HG02571 (cell line): ENCODE measurements around the gene CD38.
A peak's percentile ranks its signal among the peaks of the same experiment; 100 is the strongest.
"Not testable (repeated sequence)": the region's sequence is repeated elsewhere in the genome, so short reads cannot be mapped to it uniquely, and the experiment has no call there.

ENCODE experiments used
- ATAC-seq: cut with Tn5 transposase; IDR thresholded peaks from one replicate; pipeline ENCODE4 v1.9.1; 2021; ENCODE audit warnings: mild to moderate bottlenecking, moderate library complexity; ENCODE audit not compliant: unreplicated experiment

CD38 gene

GRCh38 chr4:15861198-15861597 lies 83.1 kb downstream of the CD38 start:
- not testable (repeated sequence) for ATAC-seq

DNA sequence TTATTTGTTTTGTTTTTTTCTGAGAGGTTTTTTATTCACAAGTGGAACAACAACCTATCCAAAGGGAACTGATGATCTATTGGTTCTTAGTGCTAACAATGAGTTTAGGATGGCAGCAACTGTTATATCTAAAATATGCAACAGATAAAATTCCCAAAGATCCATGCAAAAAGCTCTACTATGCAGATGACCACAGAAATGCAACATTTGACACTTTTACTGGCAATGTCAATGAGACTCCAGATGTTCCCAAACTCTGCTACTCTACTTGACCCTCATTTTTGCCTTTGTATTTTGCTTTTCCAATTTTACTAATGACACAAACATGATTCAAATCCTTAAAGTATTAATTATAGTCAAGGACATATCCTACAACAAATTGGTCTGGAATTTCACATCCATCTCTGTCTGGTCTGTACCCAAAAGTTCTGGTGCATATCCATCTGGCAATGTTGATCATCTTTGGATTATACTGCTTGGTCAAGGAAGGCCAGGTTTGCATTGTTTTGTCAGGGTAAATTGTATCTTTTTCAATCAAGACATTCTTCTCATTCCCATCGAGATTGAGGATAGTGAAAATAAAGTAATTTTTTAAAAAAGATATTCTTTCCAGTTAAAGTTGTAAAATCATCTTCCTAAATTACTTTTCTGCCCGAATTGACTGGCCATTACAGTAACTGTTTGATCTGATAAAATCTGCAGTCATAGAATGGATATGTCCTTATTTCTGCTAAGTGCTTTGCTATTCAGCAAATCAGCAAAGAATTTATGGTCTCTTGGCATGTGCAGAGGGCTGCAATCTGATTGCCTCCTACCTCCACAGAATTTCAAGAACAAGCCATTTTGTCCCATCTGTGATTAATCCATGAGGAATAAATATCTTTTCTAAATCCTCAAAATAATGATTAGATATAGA lies 86.8 kb downstream of the CD38 start:
- no peak for ATAC-seq

- no peak for ATAC-seq
These were observed 90.0 kb downstream of the CD38 start for GRCh38 chr4:15868111-15868510.

- ATAC-seq, result no peak
These were observed 90.8 kb downstream of the CD38 start for GRCh38 chr4:15868826-15869413.

DNA sequence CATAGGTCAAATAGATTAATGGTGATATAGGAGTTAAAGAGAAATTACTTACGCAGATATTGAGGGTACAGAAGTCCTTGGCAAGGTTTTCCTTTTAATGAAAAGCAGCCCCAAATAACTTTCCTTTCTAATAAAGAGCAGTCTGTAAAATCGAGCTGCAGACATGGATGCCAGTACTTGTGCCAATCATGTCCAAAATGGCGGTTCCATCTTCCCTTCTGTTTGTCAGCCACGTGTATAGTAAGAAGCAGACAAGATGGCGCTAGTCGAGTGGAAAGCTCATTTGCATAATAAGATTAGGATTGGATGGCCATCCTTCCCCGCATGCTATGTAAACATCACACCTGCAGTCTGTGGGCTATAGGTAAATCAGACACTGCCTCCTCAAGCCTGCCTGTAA lies 92.0 kb downstream of the CD38 start:
- ATAC-seq, result no peak

DNA sequence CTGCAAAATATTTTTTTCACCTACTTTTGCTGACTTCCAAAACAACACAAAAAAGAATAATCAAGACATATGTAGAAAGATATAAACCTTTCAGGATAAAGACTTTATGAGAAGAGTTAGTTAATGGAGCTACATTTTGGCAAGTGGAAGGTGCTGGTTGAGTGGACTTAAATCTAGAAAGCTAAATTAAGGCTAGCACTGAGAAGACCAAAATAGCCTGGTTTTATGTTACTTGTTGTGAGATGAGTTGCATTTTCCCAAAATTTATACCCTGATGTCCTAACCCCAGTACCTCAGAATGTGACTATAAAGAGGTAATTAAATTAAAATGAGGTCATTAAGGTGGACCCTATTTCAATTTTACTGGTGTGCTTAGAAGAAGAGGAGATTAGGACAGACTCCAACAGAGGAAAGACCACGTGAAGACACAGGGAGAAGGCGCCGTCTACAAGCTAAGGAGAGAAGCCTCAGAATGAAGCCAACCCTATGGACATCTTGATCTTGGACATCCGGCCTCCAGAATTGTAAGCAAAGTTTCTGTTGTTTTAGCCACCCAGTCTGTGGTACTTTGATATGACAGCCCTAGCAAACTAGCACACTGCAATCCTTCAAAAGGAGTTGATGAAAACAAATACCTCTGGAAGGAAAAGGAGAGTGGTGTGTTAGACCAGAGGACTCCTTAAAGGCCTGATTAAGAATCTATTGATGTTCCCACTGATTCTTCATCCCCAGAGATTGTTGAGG lies 93.0 kb downstream of the CD38 start:
- no peak for ATAC-seq

- ATAC-seq, result no peak
These were observed 95.0 kb downstream of the CD38 start for GRCh38 chr4:15873117-15873516.

DNA sequence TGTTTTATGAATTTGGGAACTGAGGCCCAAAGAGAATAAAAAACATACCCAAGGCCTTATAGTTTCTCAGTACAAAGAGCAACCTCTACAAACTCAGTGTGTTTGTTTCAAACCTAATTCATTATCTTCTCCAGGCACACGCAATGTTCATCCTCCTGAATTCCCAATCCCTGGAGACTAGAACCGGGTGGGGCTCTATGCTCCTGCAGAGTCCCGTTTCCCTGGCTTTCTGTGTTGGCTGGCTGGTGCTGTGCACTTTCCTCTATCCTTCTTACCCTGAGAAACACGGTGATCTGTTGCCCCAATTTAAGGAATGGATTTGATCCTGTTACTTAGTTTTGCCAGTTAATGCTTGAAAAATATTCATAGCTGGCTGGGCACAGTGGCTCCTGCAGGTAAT lies 96.5 kb downstream of the CD38 start:
- ATAC-seq, result no peak

DNA sequence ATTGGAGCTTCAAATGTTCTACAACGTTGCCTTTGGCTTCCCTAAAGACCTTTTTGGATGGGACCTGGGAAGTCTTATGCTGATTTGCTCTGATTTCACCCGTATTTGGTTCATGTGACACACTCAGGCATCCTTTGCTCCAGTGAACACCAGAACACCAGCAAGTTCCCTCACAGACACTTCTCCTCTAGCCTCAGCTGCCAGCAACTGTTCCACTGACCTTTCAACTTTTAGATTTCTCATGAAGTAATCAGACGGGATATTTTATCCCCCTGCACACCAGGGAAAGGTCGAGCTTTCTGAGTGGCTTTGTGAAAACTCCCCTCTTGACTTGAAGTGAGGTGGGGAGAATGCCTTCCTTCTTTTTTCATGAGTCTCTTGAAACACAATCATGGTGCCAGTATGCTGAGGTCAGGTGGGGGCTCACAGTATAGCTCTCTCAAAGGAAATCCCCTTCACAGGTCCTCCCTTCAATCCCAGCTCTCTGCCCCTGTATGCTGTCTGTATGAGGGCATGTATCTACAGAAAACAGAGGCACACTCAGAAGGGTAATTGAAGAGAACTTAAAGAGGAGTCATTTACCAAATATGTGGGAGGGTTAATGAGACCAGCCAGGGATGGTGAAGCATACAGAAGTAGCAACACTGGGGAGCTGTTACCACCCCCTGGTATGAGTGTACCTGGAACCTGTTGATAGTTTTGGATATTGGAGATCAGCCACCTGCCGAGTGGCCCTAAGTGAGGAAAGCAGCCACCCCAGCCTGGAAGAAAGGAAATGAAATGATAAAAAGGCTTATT lies 97.7 kb downstream of the CD38 start:
- no peak for ATAC-seq

GRCh38 chr4:15878011-15878410 lies 99.9 kb downstream of the CD38 start:
- no peak for ATAC-seq

GRCh38 chr4:15881820-15882219 lies 103.7 kb downstream of the CD38 start:
- ATAC-seq, result no peak

DNA sequence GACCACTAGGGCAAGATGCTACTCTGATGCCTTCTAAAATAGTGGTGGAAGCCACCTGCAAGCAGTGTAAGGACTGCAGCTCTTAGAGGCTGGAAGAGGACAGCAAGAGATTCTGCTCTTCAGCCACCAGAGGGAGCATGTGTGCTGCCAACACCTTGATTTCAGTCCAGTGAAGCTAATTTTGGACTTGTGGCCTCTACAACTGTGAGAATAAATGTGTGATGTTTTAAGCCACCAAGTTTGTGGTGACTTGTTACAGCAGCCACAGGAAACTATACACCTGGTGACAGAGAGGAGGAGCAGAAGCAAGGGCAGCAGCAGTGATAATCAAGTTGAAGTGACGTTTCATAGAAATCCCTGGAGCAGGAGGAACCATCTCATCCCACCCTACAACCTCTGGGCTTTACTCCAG lies 104.6 kb downstream of the CD38 start:
- ATAC-seq, result peak; percentile 90

DNA sequence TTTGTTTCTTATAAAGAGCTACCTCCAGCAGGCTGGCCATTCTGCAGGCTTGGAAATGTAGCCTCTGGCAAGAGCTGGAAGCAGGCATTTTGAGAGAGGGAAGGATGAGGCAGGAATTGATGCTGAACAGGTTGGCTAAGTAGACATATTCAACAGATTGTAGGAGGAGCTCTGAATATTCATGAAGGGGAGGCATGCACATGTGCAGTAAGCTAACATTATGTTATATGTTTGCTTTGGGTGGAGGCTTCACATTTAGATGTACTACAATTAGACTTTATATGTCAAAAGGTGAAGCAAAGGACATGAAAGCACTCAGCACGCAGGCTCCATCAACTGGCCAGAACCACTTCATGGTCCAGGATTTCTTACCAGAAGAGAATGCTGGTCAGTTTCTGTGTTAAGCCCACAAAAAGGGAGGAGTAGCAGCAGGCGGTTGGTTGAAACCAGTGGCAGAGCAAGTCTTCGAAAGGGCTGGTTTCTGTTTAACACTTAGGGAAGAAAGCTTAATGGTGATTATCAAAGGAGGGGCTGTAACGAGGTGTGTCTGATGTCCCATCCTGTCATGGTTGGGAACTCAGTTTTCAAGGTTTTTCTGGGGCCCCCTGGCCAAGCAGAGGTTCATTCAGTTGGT lies 105.6 kb downstream of the CD38 start:
- ATAC-seq, result no peak

DNA sequence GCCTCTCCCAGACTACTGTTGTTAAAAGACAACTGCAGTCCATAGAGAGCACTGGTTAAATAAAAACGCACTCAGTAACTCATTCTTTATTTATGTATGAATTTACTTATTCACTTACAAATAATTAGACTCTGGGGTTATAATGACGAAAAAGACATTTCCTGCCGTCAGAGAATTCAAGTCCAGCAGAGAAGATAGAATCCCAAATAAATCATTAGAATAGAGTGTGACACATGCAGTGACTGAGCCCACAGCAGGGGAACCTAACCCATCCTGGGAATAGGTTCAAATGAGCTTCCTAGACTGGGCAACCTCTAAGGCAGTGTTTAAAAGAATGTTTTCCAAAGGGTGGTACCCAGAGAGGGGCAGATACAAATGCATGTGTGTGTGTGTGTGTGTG lies 106.5 kb downstream of the CD38 start:
- ATAC-seq, result no peak

- no peak for ATAC-seq
These were observed 107.3 kb downstream of the CD38 start for GRCh38 chr4:15885422-15885821.

DNA sequence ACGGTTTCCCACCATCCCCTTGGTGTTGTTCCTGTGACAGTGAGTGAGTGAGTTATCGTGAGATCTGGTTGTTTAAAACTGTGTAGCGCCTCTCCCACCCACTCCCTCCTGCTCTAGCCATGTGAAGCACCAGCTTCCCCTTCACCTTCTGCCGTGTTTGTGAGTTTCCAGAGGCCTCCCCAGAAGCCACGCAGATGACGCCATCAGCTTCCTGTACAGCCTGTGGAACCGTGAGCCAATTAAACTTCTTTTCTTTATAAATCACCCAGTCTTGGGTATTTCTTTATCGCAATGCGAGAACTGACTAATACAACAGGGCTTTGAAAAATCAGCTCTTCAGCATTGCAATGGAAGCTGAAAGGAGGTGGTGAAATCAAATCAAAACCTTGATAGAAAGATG lies 110.4 kb downstream of the CD38 start:
- ATAC-seq, result no peak

DNA sequence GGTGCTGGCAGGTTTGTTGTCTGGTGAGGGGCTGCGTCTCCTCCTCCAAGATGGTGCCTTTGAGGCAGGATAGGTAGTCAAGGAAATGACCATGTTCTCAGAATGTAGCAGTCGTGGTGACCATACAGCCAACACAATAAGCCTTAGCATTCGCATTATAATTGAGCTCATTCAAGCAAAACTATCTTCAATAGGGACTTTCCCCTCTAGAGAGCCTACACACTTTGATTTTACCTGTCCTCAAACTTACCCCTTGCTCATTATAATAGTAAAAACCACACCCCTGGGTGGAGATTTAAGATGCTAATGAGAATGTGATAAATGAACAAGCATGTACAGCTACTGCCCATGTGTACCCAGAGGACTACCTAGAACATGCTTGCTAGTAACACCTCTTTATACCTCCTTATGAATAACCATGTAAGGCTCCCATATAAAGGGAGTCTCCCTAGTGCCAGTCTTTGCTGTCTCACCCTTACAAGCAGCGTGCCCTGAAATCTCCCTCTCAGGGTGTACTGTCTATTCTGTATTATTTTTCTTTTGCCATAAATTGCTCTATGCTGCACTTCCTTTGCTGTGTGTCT lies 112.2 kb downstream of the CD38 start:
- no peak for ATAC-seq

DNA sequence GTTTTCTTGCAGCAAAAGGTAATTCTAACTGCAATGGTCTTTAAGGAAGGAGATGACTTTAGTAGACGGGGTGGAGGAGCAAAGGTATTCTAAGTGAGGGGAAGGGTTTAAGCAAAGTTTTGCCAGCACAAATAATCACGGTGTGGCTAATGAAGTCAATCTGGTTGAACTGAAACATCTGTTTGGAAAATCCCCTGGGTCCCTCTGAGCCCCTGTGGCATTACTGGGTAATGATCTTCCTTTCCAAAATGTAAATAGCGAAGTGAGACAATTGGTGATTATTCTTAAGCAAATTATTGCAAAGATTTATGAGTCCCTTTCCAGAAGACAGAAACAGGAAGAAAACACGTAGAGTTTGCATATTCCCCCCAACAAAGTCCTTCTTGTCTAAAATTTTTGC lies 113.2 kb downstream of the CD38 start:
- ATAC-seq, result no peak

DNA sequence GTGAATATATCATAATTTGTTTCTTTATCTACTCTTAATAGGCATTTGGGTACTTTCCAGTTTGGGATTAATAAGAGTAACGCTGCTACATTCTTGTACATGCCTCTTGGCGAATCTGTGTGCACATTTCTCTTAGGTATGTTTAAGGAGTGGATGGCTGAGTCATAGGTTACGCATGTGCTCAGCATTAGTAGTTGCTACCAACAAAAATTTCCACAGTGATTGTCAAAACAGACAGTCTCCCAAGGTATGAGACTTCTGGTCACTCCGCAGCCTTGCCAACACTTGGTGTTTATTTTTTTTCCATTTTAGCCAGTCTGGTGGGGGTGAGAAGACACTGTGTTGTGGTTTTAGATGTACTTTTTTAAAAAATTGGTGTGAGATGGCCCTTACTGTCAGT lies 115.8 kb downstream of the CD38 start:
- ATAC-seq, result no peak

GRCh38 chr4:15894393-15894792 lies 116.3 kb downstream of the CD38 start:
- ATAC-seq, result no peak
